ENCODE measurements around the gene RANBP9.

The RANBP9 gene

DNA sequence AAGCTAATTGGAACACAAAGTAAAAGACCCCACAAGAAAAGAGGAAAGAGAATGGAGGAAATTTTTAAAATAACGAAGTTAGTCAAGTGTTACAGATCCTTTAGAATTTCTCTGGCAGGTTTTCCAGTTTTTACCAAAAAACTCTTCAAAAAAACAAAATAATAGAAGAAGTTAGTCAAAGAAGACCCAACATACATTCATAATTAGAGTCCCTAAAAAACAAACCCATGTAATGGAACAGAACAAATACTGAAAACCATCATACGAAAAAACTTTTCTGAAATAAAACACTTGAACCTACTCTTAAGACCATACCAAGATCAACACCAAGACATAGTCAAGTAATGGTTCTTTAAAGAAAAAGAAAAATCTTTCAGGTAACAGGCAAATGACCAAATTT, 31.6 kb downstream of the RANBP9 start:
- H3K4me1 ChIP-seq: no peaks in the 10 kb centered on the region
- no peaks in the 10 kb centered on the region for H3K27me3 ChIP-seq
- no peak for DNase-seq
- no peaks in the 10 kb centered on the region for H3K36me3 ChIP-seq
- H3K9me3 ChIP-seq: no peaks in the 10 kb centered on the region
- no peak overlapping the region for H3K4me3 ChIP-seq (ENCODE audit: low read depth, low read length)
- TF ChIP-seq, protein P1, sequence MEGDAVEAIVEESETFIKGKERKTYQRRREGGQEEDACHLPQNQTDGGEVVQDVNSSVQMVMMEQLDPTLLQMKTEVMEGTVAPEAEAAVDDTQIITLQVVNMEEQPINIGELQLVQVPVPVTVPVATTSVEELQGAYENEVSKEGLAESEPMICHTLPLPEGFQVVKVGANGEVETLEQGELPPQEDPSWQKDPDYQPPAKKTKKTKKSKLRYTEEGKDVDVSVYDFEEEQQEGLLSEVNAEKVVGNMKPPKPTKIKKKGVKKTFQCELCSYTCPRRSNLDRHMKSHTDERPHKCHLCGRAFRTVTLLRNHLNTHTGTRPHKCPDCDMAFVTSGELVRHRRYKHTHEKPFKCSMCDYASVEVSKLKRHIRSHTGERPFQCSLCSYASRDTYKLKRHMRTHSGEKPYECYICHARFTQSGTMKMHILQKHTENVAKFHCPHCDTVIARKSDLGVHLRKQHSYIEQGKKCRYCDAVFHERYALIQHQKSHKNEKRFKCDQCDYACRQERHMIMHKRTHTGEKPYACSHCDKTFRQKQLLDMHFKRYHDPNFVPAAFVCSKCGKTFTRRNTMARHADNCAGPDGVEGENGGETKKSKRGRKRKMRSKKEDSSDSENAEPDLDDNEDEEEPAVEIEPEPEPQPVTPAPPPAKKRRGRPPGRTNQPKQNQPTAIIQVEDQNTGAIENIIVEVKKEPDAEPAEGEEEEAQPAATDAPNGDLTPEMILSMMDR (IDR thresholded peaks at IDR 0.05; ENCODE audit: low read depth, low read length): no peak

DNA sequence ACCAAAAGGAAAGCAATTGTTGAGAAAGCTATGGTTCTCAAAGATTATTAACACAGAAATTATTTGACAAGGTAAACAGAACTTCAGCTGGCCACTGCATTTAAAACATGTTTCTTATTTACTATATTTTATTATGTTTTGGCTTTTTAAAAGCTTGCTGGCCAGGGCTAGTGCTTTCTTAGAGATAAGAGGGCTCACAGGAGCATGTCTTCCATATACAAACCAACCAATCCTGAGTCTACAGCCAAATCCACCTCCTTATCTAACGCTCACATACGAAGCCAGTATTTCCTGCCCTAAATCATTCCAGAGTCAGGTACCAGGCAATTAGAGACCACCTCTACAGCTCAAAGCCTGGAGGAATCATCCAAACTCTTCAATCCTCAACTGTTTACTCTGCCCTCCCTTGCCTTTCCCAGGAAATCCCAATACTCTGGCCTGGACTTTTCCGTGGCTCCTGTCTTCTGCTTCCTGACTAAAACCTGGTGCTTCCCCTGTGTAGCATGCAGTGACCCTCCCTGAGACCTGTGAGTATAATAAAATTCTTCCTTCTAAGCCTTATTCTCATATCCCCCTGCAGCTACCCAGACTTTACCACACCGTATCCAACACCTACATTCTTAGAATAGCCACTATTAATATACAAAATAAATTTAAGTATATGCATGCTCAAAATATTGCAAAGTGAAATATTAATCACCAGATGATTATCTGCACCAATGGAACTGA, 33.2 kb downstream of the RANBP9 start:
- TF ChIP-seq, protein P1 (IDR thresholded peaks at IDR 0.05; ENCODE audit: low read depth, low read length): no peak
- DNase-seq: no peak
- Histone ChIP-seq H3K9me3 (no peaks in the 10 kb centered on the region), H3K4me3 (ENCODE audit: low read depth, low read length) (no peak overlapping the region), H3K36me3 (no peaks in the 10 kb centered on the region), H3K4me1 (no peaks in the 10 kb centered on the region), H3K27me3 (no peaks in the 10 kb centered on the region)

DNA sequence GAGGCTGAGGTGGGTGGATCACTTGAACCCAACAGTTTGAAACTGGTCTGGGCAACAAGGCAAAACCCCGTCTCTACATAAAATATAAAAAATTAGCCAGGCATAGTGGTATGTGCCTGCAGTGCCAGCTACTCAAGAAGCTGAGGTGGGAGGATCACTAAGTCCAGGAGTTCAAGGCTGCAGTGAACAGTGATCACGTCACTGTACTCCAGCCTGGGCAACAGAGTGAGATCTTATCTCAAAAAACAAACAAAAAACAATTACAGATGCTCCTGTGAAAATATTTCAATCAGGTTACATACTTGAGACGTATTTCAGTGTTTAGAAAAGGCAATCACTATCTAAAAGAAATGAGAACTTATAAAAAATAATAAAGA, 33.8 kb downstream of the RANBP9 start:
- Histone ChIP-seq H3K4me3 (ENCODE audit: low read depth, low read length) (no peak overlapping the region), H3K36me3 (no peaks in the 10 kb centered on the region), H3K9me3 (no peaks in the 10 kb centered on the region), H3K4me1 (no peaks in the 10 kb centered on the region), H3K27me3 (no peaks in the 10 kb centered on the region)
- DNase-seq: no peak
- TF ChIP-seq, protein P1 (IDR thresholded peaks at IDR 0.05; ENCODE audit: low read depth, low read length): no peak

DNA sequence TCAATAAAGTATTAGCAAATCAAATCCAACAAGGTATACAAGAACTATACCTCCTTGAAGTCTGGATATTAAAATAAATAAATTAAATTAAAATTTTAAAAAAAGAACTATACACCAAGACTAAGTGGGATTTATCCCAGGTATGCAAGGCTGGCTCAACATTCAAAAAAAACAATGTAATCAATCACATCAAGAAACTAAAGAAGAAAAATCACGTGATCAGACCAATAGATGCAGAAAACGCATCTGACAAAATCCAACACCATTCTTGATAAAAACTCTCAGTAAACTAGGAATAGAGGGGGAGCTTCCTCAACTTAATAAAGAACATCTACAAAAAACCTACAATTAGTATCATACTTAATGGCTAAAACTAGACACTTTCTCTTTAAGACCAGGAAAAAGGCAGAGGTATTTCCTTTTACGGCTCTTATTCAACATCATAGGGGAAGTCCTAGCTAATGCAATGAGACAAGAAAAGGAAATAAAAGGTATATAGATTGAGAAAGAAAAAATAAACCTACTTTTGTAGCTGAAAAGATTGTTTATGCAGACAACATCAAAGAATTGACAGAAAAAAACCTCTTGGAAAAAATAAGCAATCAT, 35.0 kb downstream of the RANBP9 start:
- no peak for DNase-seq
- Histone ChIP-seq H3K4me3 (ENCODE audit: low read depth, low read length) (no peak overlapping the region), H3K4me1 (no peaks in the 10 kb centered on the region), H3K36me3 (no peaks in the 10 kb centered on the region), H3K9me3 (no peaks in the 10 kb centered on the region), H3K27me3 (no peaks in the 10 kb centered on the region)
- TF ChIP-seq, protein P1 (IDR thresholded peaks at IDR 0.05; ENCODE audit: low read depth, low read length): no peak

DNA sequence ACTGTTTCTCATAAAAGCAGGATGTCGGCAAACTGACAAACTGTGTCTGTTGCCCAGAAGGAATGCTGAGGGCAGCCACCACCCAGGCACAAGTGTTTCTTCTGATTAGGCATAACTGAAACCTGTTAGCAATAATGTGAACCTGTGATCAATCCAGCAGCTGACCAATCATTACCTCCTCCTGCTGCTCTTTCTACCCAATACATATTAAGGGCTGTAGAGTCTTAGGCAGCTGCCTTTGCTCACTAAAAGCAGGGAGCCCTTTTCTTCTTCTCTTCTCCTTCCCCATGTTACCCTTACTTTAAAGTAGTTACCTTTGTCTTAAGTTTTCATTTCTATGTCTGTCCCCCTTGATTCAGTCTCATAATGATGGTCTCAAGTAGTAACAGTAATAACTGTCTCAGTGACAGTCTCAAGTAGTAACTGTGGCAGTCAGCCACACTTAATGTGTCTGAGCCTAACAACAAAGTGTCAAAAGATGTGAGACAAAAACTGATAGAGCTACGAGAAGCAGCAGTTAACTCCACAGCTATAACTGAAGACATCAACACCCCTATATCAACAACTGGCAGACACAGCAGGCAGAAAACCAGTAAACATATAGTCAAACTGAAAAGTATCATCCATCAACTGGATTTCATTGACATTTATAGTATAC, 37.0 kb downstream of the RANBP9 start:
- Histone ChIP-seq H3K4me1 (no peaks in the 10 kb centered on the region), H3K36me3 (no peaks in the 10 kb centered on the region), H3K4me3 (ENCODE audit: low read depth, low read length) (no peak overlapping the region), H3K27me3 (no peaks in the 10 kb centered on the region), H3K9me3 (no peaks in the 10 kb centered on the region)
- TF ChIP-seq, protein P1 (IDR thresholded peaks at IDR 0.05; ENCODE audit: low read depth, low read length): no peak
- no peak for DNase-seq

Data from BE2C (cell line).